HG03442 (cell line): Measurements from ENCODE around the gene SELENOP.
"Not testable (repeated sequence)": the region's sequence is repeated elsewhere in the genome, so short reads cannot be mapped to it uniquely, and the experiment has no call there.

Experiments
- ATAC-seq: cut with Tn5 transposase; IDR thresholded peaks from one replicate; pipeline ENCODE4 v1.9.1; 2021; ENCODE audit warnings: mild to moderate bottlenecking, moderate library complexity; ENCODE audit not compliant: unreplicated experiment

SELENOP gene

DNA sequence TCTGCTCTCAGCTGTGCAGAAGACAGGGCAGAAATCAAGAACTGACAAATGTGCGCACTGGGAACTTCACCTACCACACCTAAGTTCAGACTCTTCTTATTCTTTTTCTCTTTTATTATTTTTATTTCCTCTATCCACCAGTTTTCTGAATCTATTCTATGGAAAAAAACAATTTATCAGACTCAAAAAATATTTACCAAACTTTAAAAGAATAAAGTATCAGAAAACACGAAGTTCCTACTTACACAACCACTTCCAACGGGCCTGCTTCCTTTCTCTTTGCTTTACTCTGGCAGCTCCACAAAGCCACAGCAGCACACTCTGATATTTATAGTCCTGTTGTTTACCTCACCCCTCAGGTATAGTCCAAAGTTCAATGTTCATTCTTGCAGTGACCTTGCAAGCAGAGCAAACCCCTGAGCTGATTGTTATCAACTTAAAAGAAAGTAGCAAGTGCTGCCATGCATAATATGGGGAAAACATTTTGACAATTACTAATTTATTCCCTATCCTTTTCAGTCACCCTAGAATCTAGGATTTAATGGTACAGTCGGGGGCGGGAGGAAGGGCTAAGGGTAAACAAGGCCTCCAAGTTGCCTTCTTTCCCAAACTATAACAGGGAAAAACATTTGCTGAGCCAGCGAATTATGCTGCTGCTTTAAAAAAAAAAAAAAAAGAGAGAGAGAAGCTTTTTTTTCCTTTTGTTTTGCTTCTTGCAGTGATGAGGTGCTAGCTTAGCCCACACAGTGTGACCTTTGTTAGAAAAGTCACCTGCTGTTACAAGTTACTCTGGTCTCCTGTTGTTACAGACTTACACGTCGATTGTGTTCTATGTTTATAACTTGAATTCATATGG lies at the start of gene SELENOP:
Gene SELENOP, minus strand, starts transcription at position 302 of the 856 bp plus-strand sequence. CDS start 3,539 bp downstream, outside the sequence.
- ATAC-seq, result no peak

GRCh38 chr5:42858687-42859086 lies 47.0 kb upstream of the SELENOP start:
- no peak for ATAC-seq

DNA sequence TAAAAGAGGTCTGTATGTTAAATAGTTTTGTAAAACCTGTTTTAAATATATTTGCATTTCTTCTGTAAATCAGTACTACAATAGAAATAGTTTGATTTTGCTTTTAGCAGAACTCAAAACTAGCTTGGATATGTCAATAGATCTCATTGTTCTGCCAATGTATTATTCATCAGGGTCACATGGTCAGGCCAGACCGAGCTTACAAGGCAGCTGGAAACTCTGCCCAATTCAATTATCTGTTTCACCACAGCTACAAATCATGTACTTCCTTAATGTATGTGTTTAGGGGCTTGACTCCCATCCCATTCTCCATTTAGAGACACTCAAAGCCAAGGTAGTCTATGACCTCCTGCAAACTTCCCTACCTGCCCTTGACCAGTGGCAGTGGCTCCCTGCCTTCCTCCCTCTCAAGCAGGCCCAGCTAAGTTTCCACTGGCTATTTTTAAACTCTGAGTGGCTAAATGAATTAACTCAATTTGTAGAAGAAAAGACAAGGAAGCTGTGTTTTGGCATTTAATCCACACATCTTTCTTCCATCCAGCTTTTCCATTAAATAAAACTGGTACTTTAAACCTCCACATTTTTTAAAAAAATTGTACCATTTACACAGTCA lies 46.4 kb upstream of the SELENOP start:
- no peak for ATAC-seq

GRCh38 chr5:42855811-42856210 lies 44.1 kb upstream of the SELENOP start:
- no peak for ATAC-seq

GRCh38 chr5:42855386-42855785 lies 43.7 kb upstream of the SELENOP start:
- ATAC-seq, result no peak

- ATAC-seq, result no peak
Measured at GRCh38 chr5:42854795-42855194, 43.1 kb upstream of the SELENOP start.

DNA sequence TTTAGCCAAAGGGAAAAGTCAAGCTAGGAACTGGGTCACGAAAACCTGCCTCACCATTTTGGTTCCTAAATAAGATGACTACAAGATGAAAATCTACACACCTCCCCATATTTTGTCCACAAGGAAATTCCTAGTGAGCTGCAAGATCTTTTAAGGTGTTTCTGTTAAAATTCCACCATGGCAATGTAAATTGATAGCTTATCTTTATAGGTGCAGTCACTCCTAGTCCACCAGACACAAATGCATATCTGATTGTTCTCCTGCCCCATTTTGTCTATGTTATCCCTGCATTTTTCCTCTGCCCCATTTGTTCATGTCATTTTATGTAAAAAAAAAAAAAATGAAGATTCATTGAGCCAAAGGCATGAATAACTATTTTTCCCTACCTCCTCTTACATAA lies 41.1 kb upstream of the SELENOP start:
- no peak for ATAC-seq

GRCh38 chr5:42851481-42851880 lies 39.8 kb upstream of the SELENOP start:
- no peak for ATAC-seq

GRCh38 chr5:42848545-42848944 lies 36.9 kb upstream of the SELENOP start:
- no peak for ATAC-seq

- not testable (repeated sequence) for ATAC-seq
Measured at GRCh38 chr5:42844408-42844807, 32.7 kb upstream of the SELENOP start.

DNA sequence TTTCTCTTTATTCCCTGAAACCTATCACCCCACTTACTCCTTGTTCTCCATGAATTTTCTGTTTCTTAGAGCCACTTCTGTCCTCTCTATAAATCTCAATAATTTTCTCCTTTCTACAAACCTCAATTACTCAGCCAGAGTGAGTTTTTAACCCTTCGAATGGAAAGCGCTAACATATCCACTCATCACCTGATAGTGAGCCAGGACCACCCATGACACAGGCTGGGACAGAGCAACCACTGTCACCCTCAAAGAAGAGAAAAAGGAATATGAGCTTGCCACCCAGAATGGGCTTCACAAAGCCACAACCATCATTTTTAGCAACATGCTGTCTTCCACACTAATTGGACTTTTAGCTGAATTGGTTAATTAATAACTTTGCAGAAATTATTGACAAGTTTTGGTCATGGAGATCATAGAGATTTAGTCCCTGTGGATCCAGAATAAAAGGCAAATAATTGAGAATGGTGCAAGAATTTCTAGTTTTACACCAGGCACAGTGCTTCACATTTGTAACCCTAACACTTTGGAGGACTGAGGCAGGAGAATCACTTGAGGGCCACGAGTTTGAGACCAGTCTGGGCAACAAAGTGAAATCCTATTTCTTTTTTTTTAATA lies 32.1 kb upstream of the SELENOP start:
- no peak for ATAC-seq

GRCh38 chr5:42842921-42843641 lies 31.4 kb upstream of the SELENOP start:
- ATAC-seq, result no peak

GRCh38 chr5:42840842-42841567 lies 29.3 kb upstream of the SELENOP start:
- no peak for ATAC-seq

DNA sequence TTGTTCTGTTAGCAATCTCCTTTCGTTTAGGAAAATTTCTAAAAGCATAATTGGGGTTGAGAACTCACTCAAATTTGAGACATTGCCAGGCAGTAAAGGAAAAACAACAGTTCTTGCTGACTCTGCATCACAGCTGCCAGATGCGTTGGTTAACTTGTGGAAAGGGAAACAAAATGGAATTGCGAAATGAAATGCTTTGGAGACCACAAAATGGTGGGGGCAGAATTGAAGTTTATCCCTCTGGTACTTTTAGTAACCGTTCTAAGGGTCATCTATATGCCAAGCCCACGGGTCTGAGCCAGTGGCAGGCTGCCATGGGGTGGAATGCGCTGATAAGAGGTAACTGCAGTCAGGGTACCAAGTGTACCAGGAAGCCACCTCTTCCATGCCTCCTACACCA lies 28.6 kb upstream of the SELENOP start:
- ATAC-seq, result no peak

- ATAC-seq, result no peak
Measured at GRCh38 chr5:42839196-42839595, 27.5 kb upstream of the SELENOP start.

DNA sequence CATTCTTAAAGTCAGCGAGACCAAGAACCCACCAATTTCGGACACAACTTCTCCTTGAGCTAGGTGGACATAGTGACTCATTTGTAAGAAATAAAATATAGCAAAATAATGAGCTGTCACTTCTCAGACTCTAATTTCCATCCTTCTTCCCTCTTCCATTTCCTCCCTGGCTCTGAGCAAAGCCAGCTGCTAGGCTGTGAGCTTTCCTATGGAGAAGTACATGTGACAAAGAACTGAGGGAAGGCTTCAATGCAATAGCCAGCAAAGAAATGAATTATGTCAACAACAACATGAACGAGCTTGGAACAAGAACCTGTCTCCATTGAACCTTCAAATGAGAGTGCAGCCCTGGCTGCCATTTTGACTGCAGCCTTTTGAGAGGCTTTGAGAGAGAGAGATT lies 25.9 kb upstream of the SELENOP start:
- no peak for ATAC-seq

GRCh38 chr5:42836070-42836769 lies 24.5 kb upstream of the SELENOP start:
- ATAC-seq, result no peak

DNA sequence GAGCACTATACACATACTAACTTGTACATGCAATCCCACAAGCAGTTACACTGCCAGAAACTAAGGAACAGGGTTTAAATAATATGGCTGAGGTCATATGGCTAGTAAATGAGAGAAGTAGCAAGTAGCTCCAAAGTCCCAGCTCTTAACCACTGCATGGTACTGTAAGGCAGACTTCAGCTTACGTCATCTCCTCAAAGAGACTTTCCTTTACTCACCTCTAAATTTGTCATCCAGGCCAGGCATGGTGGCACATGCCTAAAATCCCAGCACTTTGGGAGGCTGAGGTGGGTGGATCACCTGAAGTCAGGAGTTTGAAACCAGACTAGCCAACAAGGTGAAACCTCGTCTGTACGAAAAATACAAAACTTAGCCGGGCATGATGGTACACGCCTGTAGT lies 20.4 kb upstream of the SELENOP start:
- ATAC-seq, result no peak

- no peak for ATAC-seq
Measured at GRCh38 chr5:42830924-42831323, 19.2 kb upstream of the SELENOP start.

DNA sequence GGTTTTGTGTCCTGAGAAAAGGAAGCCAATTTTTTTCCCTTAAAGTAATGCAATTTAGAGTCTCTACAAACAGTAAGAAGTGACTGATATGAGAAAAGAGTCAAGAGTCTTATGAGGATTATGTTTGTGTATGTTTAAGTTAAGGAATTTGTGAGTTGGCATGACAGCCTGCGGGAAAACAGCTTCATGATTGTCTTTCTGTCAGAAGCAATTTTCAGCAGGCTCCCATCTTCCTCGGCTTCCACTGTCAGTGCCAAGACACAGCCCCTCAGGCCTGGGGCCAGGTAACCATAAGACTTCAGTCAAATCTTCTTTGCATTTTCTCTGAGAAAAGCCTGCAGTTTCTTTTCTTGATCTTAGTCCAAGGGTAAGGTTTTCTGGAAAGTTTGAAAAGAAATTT lies 17.0 kb upstream of the SELENOP start:
- ATAC-seq, result no peak
